ENCODE data around the gene OR8B3. TPM values are rescaled to one million over a fixed set of nuclear protein-coding genes. Genes with fewer than 3 reads are reported as not detected.
"Not testable (repeated sequence)": the region's sequence is repeated elsewhere in the genome, so short reads cannot be mapped to it uniquely, and the experiment has no call there.

The OR8B3 gene
- total RNA-seq, 4 donors from 2014 or later, result not detected

GRCh38 chr11:124415356-124415923 is 16.6 kb upstream of the OR8B3 start:
- H3K36me3 ChIP-seq, result no peaks in the 10 kb centered on the region
- no peaks in the 10 kb centered on the region for H3K9me3 ChIP-seq
- DNase-seq, result no peak
- H3K4me1 ChIP-seq, result no peaks in the 10 kb centered on the region
- H3K27ac ChIP-seq, result no peak overlapping the region
- no peaks in the 10 kb centered on the region for H3K27me3 ChIP-seq
- no peak overlapping the region for H3K4me3 ChIP-seq
- peak in 4 of 6 experiments; percentile 47 to 63 (median 54) for TF ChIP-seq CTCF (IDR thresholded peaks at IDR 0.05)
- no peak for TF ChIP-seq POLR2A (IDR thresholded peaks at IDR 0.05)

- H3K27me3 ChIP-seq, result no peaks in the 10 kb centered on the region
- no peak overlapping the region for H3K27ac ChIP-seq
- TF ChIP-seq CTCF (IDR thresholded peaks at IDR 0.05), result no peak
- TF ChIP-seq POLR2A (IDR thresholded peaks at IDR 0.05), result no peak
- no peaks in the 10 kb centered on the region for H3K9me3 ChIP-seq
- no peaks in the 10 kb centered on the region for H3K4me1 ChIP-seq
- no peak for DNase-seq
- no peak overlapping the region for H3K4me3 ChIP-seq
- no peaks in the 10 kb centered on the region for H3K36me3 ChIP-seq
Measured at GRCh38 chr11:124409906-124410305, 11.1 kb upstream of the OR8B3 start.

DNA sequence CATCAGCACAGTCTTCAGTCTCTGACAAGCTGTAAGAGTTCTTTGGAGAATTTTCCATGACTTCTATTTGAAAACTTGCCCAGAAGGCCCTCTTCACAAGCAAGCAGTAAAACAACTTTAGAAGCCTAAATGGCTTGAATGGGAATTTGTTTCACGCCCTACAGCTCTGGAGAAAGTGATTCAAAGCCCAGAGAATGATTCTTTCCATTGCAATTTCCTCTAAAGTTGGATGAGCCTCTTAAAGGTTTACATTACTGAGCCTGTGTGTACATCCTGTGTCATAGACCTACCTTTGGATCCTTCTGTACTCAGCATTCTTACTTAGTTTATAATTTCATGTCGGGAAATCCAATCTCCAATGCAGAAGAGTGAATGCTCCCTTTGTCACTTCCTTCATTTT is 6.8 kb upstream of the OR8B3 start:
- Histone ChIP-seq H3K4me3 (no peak overlapping the region), H3K27me3 (no peaks in the 10 kb centered on the region), H3K9me3 (no peaks in the 10 kb centered on the region), H3K27ac (no peak overlapping the region), H3K36me3 (no peaks in the 10 kb centered on the region), H3K4me1 (no peaks in the 10 kb centered on the region)
- TF ChIP-seq CTCF (IDR thresholded peaks at IDR 0.05) (no peak), POLR2A (IDR thresholded peaks at IDR 0.05) (no peak)
- no peak for DNase-seq

- H3K27me3 ChIP-seq, DNase-seq, H3K4me3 ChIP-seq, H3K9me3 ChIP-seq, H3K27ac ChIP-seq, H3K4me1 ChIP-seq, H3K36me3 ChIP-seq: not testable (repeated sequence)
Measured at GRCh38 chr11:124403186-124403585, 4.4 kb upstream of the OR8B3 start.

GRCh38 chr11:124402326-124402922 is 3.6 kb upstream of the OR8B3 start:
- Histone ChIP-seq H3K4me3 (no peak overlapping the region), H3K36me3 (no peaks in the 10 kb centered on the region)
- DNase-seq, result peak in 2 of 3 donors; percentile 28 to 80

DNA sequence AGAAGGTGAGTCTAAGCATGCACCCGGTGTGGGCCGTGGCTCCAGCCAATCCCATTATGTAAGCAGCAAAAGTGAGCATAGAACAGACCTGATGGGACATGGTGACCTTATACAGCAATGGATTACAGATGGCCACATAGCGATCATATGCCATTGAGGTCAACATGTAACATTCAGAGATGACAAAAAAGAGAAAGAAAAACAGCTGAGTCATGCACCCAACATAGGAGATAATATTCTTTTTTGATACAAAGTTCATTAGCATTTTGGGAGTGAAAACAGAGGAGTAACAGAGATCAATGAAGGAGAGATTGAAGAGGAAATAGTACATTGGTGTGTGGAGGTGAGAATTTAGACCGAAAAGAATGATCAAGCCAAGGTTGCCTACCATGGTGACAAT is 2.0 kb downstream of the OR8B3 start:
- not testable (repeated sequence) for H3K36me3 ChIP-seq, H3K27ac ChIP-seq, H3K4me3 ChIP-seq, H3K4me1 ChIP-seq, DNase-seq, H3K27me3 ChIP-seq, H3K9me3 ChIP-seq

More at GRCh38 chr11:124402326-124402922, 3.6 kb upstream of the OR8B3 start:
- TF ChIP-seq POLR2A (IDR thresholded peaks at IDR 0.05) (no peak), CTCF (IDR thresholded peaks at IDR 0.05) (peak in 5 of 6 experiments; percentile 16 to 61 (median 53))
- Histone ChIP-seq H3K27ac (no peak overlapping the region), H3K4me1 (no peaks in the 10 kb centered on the region), H3K27me3 (no peaks in the 10 kb centered on the region), H3K9me3 (no peaks in the 10 kb centered on the region)

GRCh38 chr11:124394408-124394807 is 4.4 kb downstream of the OR8B3 start:
- Histone ChIP-seq H3K27me3 (no peaks in the 10 kb centered on the region), H3K36me3 (no peaks in the 10 kb centered on the region), H3K27ac (no peak overlapping the region), H3K4me3 (no peak overlapping the region), H3K9me3 (no peaks in the 10 kb centered on the region), H3K4me1 (no peaks in the 10 kb centered on the region)
- no peak for DNase-seq
- TF ChIP-seq POLR2A (IDR thresholded peaks at IDR 0.05) (no peak), CTCF (IDR thresholded peaks at IDR 0.05) (no peak)
